RWPE1 (cell line): ENCODE data around the gene PASD1.
"Not testable (repeated sequence)": the region's sequence is repeated elsewhere in the genome, so short reads cannot be mapped to it uniquely, and the experiment has no call there.

ENCODE experiments used
- CTCF ChIA-PET: fragments of 350-600 bp; sonication (Branson Sonifier 250); formaldehyde crosslinking; extraction: SDS; loops from one replicate; lab custom pipeline; 2021; lab: Yijun Ruan, JAX
- POLR2A ChIA-PET: fragments of 400-600 bp; formaldehyde crosslinking; extraction: SDS; loops from one replicate; lab custom pipeline; 2020; ENCODE audit warnings: antibody characterized with exemption; ENCODE audit not compliant: low non-redundant PET; lab: Yijun Ruan, JAX
- DNase-seq: peaks from one replicate; pipeline ENCODE4 v3.0.0; 2012; ENCODE audit warnings: low spot score
- H3K27ac ChIP-seq: fragments of 450-650 bp; 2 replicates; pipeline ENCODE4 v1.5.1; 2017
- CTCF ChIP-seq: fragments of 450-650 bp; conservative IDR thresholded peaks from 2 replicates; pipeline ENCODE4 v1.5.1; 2017; ENCODE audit warnings: low read depth, mild to moderate bottlenecking

The PASD1 gene

DNA sequence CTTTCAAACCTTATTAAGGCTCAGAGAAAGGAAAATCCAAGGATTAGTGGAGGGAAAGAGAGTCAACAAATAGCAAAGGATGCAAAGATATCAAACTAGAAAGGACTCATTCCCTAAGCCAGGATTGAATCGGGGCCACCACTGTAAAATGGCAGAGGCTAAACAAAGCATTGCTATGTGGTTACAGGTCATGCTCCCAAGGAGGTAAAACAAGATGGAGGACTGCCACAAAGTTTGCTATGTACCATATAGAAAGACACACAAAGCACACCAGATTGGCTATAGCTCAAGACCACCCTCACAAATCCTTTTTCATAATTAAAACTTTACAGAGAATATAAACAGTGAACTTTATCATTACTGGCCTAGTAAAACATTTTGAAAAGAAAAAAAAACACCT is 25.9 kb upstream of the PASD1 start:
- TF ChIP-seq CTCF: no peak
- DNase-seq: no peak
- no peak overlapping the region for H3K27ac ChIP-seq
- POLR2A ChIA-PET: no interaction called here
- CTCF ChIA-PET: interaction anchor here (0.6 kb wide), 1 partner anchor 137 kb away, joined by 5 read pairs; no protein-coding TSS in a partner anchor

DNA sequence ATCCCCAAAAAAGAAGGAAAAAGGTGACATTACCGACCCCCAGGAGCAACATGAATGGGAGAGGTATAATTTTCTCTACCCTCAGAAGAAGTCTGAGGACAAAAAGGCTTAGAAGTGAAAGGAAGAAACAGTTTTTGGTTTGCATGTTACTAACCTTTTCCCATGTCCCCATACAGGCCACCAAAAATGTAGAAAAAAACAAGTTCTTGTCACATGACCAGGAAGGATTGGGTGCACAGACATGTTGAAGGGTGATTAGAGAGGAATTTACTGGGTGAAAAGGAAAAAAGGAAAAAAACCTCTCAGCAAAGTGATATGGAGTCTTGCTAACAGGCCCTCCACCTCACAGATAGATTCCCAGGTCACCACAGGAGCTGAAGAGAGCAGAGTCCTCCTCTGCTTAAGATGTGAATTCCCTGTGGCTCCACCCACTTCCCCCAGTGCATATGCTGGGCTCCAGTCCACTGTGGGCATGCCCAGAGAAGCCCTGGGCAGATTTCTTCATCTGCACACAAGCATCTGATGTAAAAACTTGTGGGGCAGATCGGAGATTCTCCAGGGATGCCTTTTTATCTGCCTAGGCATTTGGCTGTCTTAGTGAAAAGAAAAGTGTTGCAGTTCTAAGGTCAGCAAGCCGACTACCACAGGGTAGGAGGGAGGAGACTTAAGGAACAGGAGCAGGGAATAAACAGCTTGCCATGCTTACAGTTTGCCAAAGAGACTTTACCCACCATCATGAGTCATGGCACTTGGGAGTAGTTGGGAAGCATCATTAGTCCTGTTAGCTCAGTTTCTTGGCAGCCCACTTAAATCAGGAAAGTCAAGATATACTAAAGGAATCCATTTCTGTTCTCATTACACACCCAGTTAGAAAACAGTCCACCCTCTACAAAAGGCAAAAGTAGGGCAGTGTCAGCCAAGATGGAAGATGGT is 25.0 kb upstream of the PASD1 start:
- ChIA-PET POLR2A (no interaction called here), CTCF (interaction anchor here (0.6 kb wide), 1 partner anchor 136 kb away, joined by 5 read pairs; no protein-coding TSS in a partner anchor)
- no peak for DNase-seq
- no peak overlapping the region for H3K27ac ChIP-seq
- no peak for TF ChIP-seq CTCF

DNA sequence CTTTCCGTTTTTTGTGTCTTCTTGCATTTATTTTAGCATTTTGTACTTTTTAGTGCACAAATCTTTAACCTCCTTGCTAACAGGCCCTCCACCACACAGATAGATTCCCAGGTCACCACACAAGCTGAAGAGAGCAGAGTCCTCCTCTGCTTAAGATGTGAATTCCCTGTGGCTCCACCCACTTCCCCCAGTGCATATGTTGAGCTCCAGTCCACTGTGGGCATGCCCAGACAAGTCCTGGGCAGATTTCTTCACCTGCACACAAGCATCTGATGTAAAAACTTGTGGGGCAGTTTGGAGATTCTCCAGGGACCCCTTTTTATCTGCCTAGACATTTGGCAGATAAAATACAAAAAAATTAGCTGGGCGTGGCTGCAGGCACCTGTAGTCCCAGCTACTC is 19.8 kb upstream of the PASD1 start:
- peak; percentile 2 for DNase-seq
- ChIA-PET POLR2A (no interaction called here), CTCF (no interaction called here)
- TF ChIP-seq CTCF: no peak
- no peak overlapping the region for H3K27ac ChIP-seq

DNA sequence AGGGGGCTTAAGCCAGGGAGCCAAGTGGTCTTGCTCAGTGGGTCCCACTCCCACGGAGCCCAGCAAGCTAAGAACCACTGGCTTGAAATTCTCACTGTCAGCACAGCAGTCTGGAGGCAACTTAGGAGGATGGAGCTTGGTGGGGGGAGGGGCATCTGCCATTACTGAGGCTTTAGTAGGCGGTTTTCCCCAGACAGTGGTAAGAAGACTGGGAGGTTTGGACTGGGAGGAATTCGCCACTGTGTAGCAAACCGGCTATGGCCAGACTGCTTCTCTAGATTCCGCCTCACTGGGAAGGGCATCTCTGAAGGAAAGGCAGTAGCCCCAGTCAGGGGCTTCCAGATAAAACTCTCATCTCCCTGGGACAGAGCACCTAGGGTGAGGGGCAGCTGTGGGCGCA is 17.2 kb upstream of the PASD1 start:
- DNase-seq, CTCF ChIA-PET, H3K27ac ChIP-seq, POLR2A ChIA-PET: not testable (repeated sequence)

GRCh38 chrX:151551176-151551575 is 12.3 kb upstream of the PASD1 start:
- H3K27ac ChIP-seq, CTCF ChIA-PET, DNase-seq, POLR2A ChIA-PET: not testable (repeated sequence)

DNA sequence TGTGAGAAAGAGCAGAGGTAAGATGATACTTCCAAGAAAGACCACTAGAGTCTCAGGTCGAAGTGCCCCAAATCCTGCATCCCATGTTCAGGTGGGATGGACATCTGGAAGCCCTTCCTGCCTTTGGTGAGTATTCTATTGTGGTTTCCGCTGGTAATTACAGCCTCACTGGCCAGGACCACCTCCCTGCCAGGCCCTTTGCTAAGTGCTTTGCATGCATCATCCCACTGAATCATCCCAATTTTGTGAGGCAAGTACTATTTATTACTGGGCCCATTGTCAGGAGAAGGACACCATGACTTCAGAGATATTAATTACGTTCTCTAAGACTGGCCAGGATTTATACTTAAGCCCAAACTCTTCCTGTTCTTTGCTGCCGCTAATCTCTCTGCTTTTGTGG is 10.7 kb upstream of the PASD1 start:
- POLR2A ChIA-PET: no interaction called here
- DNase-seq: no peak
- CTCF ChIA-PET: no interaction called here

DNA sequence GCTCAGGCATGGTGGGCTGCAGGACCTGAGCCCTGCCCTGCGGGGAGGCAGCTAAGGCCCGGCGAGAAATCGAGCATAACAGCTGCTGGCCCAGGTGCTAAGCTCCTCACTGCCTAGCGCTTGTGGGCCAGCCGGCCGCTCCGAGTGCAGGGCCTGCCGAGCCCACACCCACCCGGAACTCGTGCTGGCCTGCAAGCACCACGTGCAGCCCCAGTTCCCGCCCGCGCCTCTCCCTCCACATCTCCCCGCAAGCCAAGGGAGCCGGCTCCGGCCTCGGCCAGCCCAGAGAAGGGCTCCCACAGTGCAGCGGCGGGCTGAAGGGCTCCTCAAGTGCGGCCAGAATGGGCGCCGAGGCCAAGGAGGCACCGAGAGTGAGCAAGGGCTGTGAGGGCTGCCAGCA is 8.2 kb upstream of the PASD1 start:
- DNase-seq, CTCF ChIA-PET, POLR2A ChIA-PET: not testable (repeated sequence)

More for the DNA sequence above, 10.7 kb upstream of the PASD1 start:
- TF ChIP-seq CTCF: no peak
- H3K27ac ChIP-seq: no peak overlapping the region

DNA sequence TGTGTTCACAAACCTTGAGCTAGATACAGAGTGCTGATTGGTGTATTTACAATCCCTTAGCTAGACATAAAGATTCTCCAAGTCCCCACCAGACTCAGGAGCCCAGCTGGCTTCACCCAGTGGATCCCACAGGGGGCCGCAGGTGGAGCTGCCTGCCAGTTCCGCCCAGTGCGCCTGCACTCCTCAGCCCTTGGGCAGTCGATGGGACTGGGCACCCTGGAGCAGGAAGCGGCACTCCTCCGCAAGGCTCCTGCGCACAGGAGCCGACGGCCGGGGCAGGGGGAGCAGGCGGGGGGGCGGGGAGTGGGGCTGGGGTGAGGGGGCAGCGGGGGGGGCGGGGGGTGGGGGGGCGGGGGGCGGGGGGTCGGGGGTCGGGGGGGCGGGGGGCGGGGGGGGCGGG is 990 bp upstream of the PASD1 start:
- CTCF ChIA-PET, DNase-seq, POLR2A ChIA-PET, H3K27ac ChIP-seq: not testable (repeated sequence)

More for the DNA sequence above, 8.2 kb upstream of the PASD1 start:
- not testable (repeated sequence) for H3K27ac ChIP-seq

DNA sequence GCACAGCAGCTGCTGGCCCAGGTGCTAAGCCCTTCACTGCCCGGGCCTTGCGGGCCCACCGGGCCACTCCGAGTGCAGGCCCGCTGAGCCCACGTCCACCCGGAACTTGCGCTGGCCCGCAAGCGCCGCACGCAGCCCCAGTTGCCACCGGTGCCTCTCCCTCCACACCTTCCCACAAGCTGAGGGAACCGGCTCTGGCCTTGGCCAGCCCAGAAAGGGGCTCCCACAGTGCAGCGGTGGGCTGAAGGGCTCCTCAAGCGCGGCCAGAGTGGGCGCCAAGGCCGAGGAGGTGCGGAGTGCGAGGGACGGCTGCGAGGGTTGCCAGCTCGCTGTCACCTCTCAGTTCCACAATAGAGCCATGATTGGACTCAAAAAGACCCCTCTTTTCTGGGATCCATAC is 472 bp upstream of the PASD1 start:
- H3K27ac ChIP-seq, DNase-seq, CTCF ChIA-PET, POLR2A ChIA-PET: not testable (repeated sequence)
